Omental fat pad (tissue), 4 donors: ENCODE results near the gene RASSF1. TPM values are rescaled to one million over a fixed set of nuclear protein-coding genes. Genes with fewer than 3 reads are reported as not detected.

Source experiments
- ATAC-seq: fragments of 150-250 bp; one replicate; pipeline ENCODE4 v1.9.1; 2016; ENCODE audit warnings: mild to moderate bottlenecking, moderate library complexity; ENCODE audit not compliant: low FRiP score
- DNase-seq: peaks from one replicate; pipeline ENCODE4 v3.0.0-alpha.2; 2019; ENCODE audit warnings: low spot score
- total RNA-seq, 4 donors: library from RNA; depleted of rRNA; stranded (reverse); fragments of >200 nt; gene quantifications; one replicate each; pipeline ENCODE4 v1.1.0, GENCODE V29; 2016
- TF ChIP-seq, protein P1 (sequence below), 3 donors: fragments of 450-650 bp; IDR thresholded peaks; one replicate each; pipeline ENCODE4 v1.5.1; 2016 to 2017; ENCODE audit warnings: antibody characterized with exemption in 3 of 3, mild to moderate bottlenecking in 3 of 3, moderate library complexity in 2 of 3

The RASSF1 gene
- total RNA-seq, 4 donors from 2014 or later = 42.1 to 82.0 (median 53.3) TPM

DNA sequence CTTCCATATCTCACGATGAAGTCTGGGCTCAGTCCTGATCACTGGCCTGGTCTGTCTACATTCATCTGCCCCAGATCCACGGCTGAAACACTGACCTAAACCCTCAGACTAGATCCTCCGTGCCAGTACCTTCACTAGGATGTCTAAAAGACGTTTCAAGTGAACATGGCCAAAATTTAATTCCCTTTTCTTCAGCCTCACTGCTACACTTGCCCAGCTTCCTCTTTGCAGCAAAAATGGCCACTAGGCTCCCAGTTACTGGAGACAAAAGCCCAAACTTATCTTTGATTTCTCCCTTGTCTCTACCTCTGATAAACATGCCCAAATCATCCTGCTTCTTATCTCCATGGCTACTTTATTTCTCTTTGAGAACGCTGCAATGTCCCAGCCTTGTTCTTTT, 1.7 kb downstream of the RASSF1 start:
- TF ChIP-seq, protein P1, sequence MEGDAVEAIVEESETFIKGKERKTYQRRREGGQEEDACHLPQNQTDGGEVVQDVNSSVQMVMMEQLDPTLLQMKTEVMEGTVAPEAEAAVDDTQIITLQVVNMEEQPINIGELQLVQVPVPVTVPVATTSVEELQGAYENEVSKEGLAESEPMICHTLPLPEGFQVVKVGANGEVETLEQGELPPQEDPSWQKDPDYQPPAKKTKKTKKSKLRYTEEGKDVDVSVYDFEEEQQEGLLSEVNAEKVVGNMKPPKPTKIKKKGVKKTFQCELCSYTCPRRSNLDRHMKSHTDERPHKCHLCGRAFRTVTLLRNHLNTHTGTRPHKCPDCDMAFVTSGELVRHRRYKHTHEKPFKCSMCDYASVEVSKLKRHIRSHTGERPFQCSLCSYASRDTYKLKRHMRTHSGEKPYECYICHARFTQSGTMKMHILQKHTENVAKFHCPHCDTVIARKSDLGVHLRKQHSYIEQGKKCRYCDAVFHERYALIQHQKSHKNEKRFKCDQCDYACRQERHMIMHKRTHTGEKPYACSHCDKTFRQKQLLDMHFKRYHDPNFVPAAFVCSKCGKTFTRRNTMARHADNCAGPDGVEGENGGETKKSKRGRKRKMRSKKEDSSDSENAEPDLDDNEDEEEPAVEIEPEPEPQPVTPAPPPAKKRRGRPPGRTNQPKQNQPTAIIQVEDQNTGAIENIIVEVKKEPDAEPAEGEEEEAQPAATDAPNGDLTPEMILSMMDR (IDR thresholded peaks at IDR 0.05) = no peak
- DNase-seq (no peak), ATAC-seq (no peak)

DNA sequence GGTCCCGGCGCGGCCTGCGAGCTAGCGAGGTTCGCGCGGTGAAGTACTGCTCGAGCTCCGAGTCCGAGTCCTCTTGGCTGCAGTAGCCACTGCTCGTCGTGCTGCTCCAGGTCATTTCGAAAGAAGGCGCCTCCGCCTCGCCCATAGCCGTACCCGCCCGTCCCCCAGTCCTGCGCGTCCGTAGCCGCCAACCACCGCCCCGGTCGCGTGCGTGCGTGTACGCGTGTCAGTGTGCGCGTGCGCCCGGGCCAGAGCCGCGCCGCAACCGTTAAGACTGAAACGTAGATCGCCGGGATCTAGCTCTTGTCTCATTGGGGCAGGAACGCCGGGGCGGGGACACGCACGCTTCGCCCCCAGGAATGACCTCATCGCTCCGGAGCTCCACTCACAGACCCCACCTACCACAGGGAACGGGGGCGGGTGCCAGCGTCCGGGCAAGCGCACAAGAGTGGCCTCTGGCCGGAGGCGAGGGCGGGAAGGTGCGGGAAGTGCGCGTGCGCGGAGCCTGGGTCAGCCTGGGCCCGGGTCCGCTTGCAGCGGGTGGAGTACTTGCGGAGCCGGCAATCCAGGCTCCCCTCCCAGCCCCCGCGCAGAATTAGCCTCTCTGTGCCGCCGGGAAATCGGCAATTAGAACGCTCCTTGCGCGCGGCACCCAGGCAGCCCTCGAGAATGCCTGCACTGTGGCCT, 3.3 kb downstream of the RASSF1 start:
- ATAC-seq (peak; percentile 90), DNase-seq (peak; percentile 94)
- TF ChIP-seq, protein P1 (IDR thresholded peaks at IDR 0.05) = no peak

DNA sequence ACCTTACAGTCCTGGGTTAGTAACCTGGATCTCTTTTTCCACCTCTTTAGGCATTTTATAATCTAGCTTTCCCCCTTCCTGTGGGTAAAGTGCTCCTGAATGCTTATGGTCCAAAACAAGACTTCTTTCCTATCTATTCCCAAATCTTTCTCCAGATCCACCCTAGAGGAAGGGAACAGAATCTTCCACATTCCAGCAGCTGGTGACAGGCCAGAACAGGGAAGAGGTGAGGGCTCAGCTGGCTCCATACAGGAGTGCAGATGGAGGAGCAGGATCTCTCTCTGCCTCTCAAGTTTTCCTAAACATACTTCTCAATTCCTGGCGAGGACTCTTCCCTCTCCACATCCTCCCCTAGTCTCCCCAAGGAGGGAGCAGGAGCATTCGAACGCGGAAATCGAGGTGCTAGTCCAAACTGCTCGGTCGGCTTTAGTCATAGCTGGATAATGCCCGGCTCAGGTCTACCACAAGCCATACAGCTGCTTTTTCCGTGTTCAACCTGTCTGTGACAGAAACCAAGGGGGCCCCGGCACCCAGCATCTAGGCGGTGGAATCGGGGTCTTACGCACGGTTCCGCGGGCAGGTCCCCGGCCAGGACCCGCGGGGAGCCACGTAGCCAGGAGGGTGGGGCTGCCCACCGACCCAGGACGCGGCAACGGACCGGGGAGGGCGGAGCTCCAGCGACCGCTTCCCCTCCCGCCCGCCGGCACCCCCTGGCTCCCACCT, 4.0 kb downstream of the RASSF1 start:
- ATAC-seq = peak; percentile 25
- no peak for DNase-seq
- TF ChIP-seq, protein P1 (IDR thresholded peaks at IDR 0.05) = no peak

DNA sequence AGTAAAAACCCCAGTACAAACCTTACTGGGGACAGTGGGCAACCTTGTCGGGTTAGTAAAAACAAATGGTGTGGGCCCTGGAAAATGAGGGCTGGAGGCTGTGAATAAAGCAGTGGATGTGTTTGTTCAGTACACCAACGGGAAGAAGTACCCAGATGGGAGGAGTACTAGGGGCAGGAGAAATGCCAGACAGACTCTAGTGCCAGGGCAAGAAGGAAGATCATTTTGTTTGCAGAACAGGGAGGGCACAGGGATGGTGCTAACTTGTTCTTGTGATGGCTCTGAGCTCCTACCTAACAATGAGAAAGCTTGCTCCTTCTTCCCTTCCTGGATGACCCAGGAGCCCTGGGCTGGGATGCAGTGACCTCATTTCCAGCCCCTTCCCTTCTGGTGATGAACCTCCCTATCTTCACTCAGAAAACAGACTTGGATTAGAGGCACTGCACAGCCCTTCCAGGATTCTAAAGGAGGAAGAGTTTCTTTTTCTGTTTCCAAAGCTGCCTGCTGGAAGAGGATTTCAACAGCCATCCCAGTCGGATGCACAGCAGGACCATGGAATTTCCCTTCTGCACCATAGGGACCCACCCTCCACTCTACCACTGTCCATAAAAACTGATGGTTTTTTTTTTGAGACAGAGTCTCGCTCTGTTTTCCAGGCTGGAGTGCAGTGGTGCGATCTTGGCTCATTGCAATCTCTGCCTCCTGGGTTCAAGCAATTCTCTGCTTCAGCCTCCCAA, 6.1 kb downstream of the RASSF1 start:
- ATAC-seq (no peak), DNase-seq (no peak)
- TF ChIP-seq, protein P1 (IDR thresholded peaks at IDR 0.05) = no peak

DNA sequence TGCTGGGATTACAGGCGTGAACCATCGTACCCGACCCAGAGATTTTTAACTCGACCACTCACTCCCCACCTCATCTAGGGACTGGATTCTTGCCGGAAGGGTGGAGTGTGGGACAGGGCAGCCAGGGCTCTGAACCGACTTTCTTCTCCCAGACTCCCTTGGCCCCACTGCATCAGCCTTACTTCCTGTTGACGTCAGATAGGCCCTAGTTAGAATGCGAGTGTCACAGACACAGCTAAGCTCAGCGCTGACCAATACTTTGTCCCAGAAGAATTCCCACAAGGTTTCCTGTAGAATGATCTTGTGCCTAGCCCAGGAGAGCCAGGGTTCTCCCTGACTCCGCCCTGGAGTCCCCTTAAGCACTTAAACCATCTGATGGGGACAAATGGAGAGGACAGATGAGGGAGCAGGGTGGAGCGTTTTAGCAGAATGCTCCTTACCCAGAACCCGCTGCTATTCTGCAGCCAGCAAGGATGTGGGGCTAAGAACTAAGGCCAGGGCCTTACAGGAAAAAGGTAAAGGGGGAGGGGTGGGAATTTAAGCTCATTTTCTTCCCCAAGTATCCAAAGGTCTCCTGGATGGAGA, 6.8 kb downstream of the RASSF1 start:
- no peak for DNase-seq
- ATAC-seq = no peak
- TF ChIP-seq, protein P1 (IDR thresholded peaks at IDR 0.05) = no peak

DNA sequence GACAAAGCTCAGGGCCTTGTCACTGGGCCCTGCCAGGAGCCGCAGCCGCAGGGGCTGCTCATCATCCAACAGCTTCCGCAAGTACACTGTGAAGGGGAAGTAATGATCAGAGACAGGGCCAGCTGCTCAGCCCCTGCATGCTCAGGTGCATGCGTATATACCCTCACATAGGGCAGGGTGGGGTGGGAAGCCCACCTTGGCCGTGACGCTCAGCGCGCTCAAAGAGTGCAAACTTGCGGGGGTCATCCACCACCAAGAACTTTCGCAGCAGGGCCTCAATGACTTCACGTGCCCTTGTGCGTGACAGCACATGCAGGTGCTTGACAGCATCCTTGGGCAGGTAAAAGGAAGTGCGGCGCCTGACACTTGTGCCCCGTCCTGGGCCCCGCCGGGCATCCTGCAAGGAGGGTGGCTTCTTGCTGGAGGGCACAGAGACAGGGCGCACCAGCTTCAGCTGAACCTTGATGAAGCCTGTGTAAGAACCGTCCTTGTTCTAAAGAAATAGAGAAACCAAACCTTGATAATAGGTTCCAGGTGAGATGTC, 9.2 kb downstream of the RASSF1 start:
- TF ChIP-seq, protein P1 (IDR thresholded peaks at IDR 0.05) = no peak
- DNase-seq (no peak), ATAC-seq (no peak)
